GM13977 (cell line): Measurements from ENCODE around the gene SPTBN2.
A peak's percentile ranks its signal among the peaks of the same experiment; 100 is the strongest.

Source experiments
- DNase-seq: peaks from one replicate; pipeline ENCODE4 v3.0.0; 2012; ENCODE audit warnings: low spot score
- in situ Hi-C: fragments of 300-500 bp; cut with MboI; formaldehyde crosslinking; loops from one replicate; pipeline ENCODE4 v1.12.0; 2022; ENCODE audit warnings: low sequenced_read_pairs, low pct_unique_long_range_greater_than_20kb, mixed read lengths, inconsistent platforms; ENCODE audit not compliant: unreplicated experiment
- TF ChIP-seq, protein P1 (sequence below): IDR thresholded peaks from 2 replicates; pipeline ENCODE4 v1.5.1; 2012; ENCODE audit warnings: mild to moderate bottlenecking, control low read depth; ENCODE audit not compliant: insufficient read depth; ENCODE audit errors: extremely low read depth, missing control alignments

The SPTBN2 gene

DNA sequence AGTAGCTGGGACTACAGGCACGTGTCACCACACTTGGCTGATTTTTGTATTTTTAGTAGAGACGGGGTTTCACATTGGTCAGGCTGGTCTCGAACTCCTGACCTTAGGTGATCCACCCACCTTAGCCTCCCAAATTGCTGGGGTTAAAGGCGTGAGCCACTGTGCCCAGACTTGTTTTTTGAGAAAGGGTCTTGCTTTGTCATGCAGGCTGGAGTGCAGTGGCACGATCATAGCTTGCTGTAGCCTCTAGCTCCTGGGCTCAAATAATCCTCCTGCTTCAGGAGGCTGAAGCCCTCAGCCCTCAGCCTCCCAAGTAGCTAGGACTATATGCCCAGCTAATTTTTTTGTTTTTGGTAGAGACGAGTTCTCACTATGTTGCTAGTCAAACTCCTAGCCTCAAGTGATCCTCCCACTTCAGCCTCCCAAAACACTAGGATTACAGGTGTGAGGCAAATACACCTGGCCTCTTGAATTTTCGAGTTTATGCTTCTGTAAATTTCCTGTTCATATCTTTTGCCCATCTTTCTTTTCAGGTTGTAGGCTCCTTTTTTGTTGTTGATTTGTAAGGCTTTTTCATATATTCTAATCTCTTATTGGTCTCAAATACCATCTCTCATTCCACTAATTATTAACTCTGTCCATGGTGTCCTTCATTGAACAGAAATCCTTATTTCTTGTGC is 47.9 kb downstream of the SPTBN2 start:
- no peak for DNase-seq
- in situ Hi-C loops: loop anchor here (25.0 kb wide), 1 partner anchor 269 kb away; the partner anchor contains the start of gene NPAS4
- TF ChIP-seq, protein P1, sequence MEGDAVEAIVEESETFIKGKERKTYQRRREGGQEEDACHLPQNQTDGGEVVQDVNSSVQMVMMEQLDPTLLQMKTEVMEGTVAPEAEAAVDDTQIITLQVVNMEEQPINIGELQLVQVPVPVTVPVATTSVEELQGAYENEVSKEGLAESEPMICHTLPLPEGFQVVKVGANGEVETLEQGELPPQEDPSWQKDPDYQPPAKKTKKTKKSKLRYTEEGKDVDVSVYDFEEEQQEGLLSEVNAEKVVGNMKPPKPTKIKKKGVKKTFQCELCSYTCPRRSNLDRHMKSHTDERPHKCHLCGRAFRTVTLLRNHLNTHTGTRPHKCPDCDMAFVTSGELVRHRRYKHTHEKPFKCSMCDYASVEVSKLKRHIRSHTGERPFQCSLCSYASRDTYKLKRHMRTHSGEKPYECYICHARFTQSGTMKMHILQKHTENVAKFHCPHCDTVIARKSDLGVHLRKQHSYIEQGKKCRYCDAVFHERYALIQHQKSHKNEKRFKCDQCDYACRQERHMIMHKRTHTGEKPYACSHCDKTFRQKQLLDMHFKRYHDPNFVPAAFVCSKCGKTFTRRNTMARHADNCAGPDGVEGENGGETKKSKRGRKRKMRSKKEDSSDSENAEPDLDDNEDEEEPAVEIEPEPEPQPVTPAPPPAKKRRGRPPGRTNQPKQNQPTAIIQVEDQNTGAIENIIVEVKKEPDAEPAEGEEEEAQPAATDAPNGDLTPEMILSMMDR: no peak

DNA sequence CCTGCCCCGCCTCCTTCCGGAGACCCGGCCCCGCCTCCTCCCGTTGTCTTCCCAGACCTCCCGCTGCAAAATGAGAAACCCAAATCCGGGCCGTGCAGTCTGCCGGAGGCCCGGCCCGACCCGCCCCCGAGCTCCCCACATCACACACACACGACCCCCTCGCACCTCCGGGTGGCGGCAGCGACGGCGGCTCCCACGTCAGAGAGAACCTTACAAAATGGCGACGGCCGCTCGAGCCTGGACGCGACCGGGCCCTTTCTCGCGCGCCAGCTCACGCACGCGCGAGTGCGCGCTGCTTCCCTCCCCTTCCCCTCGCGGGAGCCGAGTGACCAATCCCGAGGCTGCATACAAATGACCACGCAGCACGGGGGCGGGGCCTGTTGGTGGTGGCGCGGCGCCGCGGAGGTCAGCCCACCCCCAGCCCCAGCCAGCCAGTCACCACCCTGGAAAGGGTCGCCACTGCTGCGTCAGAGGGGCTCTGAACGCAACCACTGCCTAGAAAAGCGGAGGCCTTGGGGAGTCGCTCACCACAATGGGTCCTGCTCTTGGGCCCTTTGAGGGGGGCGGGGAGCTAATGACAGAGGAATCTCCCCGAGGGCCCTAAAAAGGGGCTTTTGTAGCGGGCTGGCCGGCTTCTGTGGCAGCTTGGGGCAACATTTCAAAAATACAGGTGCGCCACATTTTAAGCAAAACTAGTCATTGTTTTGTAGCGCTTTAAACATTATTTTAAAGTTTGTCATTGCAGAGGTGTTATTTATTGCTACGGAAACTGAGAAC is 51.2 kb downstream of the SPTBN2 start, which contains the start of gene RBM4B:
Gene RBM4B (minus strand): TSS at position 289 of the 777 bp plus-strand sequence. CDS start 808 bp downstream, outside the sequence.
- peak; percentile 97 for DNase-seq
- TF ChIP-seq, protein P1: no peak
- in situ Hi-C loops: loop anchor here (25.0 kb wide), 1 partner anchor 265 kb away; the partner anchor contains the start of gene NPAS4

DNA sequence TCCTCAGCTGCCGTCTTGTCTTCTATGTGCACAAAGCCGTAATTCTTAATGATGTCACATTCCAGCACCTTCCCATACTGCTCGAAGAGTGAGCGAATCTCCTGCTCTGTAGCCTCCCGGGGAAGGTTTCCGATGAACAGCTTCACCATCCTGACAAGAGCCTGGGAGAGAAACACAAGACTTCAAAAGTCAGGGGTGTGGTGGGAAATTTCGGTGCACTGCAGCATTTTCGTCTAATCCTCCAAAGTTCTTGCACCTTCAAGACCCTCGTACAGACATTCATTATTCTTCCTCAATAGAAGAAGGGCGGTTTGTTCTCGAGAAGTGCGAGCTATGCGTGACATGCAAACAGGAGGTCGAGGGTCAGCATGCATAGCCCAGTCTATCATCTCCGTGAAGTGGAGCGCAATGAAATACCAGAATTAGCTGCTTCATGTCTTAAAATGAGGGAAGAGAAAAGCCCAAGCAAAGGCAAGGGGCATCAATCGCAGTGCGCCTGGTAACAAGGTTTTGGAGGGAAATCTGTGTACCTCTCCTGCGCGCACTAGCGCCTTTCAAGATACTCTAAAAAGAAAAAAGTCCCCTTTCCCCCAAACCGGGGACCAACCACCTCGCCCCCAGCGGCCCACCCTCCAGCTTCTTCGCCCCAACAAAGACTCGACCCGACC is 52.0 kb downstream of the SPTBN2 start:
- DNase-seq: no peak
- in situ Hi-C loops: loop anchor here (25.0 kb wide), 1 partner anchor 265 kb away; the partner anchor contains the start of gene NPAS4
- TF ChIP-seq, protein P1: no peak

DNA sequence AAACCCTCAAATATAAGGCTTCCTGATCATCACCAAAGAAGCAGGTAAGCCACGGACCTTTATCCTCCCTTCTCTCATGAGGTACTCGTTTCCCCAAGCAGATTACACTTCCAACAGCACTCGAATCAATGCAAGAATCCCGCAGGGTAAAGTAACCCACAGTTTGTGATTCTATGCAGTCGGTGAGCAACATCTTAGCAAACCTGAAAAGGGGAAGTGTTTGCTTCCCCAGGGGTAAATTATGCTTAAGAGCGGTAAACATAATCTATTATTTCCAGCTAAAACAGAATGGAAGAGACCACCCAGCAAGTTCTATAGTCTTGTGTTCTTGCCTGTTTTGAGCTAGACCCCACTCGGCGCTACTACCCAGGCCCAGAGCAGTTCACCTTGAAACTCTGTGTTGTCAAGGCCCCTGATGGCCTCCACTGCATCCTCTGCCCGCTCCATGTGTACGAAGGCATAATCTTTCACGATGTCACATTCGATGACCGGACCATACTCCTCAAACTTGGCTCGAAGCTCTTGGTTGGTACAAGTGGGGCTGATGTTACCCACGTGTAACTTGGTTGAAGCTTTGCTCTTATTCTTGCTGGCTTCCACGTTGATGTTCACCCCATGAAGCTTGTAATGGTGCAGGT is 52.6 kb downstream of the SPTBN2 start:
- TF ChIP-seq, protein P1: no peak
- no peak for DNase-seq
- in situ Hi-C loops: loop anchor here (25.0 kb wide), 1 partner anchor 264 kb away; the partner anchor contains the start of gene NPAS4

DNA sequence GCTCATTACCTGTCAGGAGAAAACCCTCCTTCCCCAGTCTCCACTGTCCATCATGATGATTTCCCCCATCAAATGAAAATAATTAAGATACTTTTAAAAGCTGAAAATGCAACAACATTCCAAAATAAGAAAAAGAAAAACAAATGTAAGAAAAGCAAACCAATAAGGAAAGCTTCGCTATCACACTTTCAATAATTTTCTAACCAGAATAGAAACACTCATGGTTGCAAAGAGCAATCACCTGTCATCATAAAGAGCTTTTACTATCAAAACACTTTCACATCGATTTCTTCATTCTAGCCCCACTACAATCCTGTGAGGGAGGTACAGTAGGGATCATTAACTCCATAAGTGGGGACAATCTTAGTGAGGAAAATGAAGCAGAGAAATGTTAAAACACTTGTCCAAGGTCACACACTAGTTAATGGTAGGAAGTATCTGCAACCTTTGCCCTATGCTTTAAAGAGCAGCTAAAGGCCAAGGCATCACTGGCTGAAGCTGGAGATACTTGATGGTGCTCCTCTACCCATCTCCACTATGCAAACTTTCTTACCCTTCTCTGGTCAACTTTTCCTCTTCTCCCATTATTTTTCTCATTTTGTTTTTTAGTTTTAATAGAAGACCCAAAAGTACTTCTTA is 53.9 kb downstream of the SPTBN2 start:
- TF ChIP-seq, protein P1: no peak
- no peak for DNase-seq
- in situ Hi-C loops: loop anchor here (25.0 kb wide), 1 partner anchor 263 kb away; the partner anchor contains the start of gene NPAS4
